WTC11 (cell line): ENCODE measurements around the gene WLS.

ENCODE experiments used
- MYBL2 ChIP-seq: sonication (generic); formaldehyde crosslinking; IDR thresholded peaks from 2 replicates; pipeline ENCODE4 v1.8.1; 2023; ENCODE audit warnings: mild to moderate bottlenecking, moderate library complexity, missing genetic modification reagents
- ZNF121 ChIP-seq: sonication (generic); formaldehyde crosslinking; IDR thresholded peaks from 2 replicates; pipeline ENCODE4 v1.8.0; 2023; ENCODE audit warnings: missing genetic modification reagents
- ZNF138 ChIP-seq: sonication (generic); formaldehyde crosslinking; conservative IDR thresholded peaks from 2 replicates; pipeline ENCODE4 v1.8.1; 2022; ENCODE audit warnings: mild to moderate bottlenecking, moderate library complexity, missing genetic modification reagents
- TF ChIP-seq, protein P1 (sequence below): fragments of 200-600 bp; IDR thresholded peaks from 2 replicates; pipeline ENCODE4 v1.8.0; 2022; ENCODE audit warnings: antibody characterized with exemption
- TF ChIP-seq, protein P2 (sequence below): sonication (generic); formaldehyde crosslinking; IDR thresholded peaks from 2 replicates; pipeline ENCODE4 v1.8.1; 2023; ENCODE audit warnings: mild to moderate bottlenecking, missing genetic modification reagents, moderate library complexity
- TF ChIP-seq, protein P3 (sequence below): fragments of 250-450 bp; sonication (Bioruptor Pico); IDR thresholded peaks from 2 replicates; pipeline ENCODE4 v1.9.0; 2021; ENCODE audit warnings: mild to moderate bottlenecking

DNA sequence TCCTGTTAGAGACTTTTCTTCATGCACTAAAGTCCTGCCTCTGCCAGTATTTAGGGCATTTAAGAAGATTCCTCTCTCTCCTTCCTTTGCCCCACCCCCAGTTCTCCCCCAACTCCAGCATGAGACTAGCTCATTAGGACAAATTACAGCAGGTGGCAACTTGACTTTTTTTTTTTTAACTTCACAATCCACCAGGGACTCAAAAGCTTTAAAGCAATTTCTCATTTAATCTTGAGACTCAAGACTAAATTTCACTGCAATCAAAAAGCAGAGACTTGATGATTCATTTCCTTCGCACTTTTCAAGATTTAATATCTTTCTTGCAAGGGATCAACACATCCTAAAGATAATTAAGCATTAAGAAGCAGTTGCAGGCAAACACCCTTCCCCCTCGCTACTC is 74.9 kb downstream of the WLS start:
- TF ChIP-seq, protein P1, sequence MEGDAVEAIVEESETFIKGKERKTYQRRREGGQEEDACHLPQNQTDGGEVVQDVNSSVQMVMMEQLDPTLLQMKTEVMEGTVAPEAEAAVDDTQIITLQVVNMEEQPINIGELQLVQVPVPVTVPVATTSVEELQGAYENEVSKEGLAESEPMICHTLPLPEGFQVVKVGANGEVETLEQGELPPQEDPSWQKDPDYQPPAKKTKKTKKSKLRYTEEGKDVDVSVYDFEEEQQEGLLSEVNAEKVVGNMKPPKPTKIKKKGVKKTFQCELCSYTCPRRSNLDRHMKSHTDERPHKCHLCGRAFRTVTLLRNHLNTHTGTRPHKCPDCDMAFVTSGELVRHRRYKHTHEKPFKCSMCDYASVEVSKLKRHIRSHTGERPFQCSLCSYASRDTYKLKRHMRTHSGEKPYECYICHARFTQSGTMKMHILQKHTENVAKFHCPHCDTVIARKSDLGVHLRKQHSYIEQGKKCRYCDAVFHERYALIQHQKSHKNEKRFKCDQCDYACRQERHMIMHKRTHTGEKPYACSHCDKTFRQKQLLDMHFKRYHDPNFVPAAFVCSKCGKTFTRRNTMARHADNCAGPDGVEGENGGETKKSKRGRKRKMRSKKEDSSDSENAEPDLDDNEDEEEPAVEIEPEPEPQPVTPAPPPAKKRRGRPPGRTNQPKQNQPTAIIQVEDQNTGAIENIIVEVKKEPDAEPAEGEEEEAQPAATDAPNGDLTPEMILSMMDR, result no peak
- TF ChIP-seq ZNF138 (CRISPR knock-in tag) (no peak), ZNF121 (CRISPR knock-in tag) (no peak), MYBL2 (CRISPR knock-in tag) (no peak)
- TF ChIP-seq, protein P2, sequence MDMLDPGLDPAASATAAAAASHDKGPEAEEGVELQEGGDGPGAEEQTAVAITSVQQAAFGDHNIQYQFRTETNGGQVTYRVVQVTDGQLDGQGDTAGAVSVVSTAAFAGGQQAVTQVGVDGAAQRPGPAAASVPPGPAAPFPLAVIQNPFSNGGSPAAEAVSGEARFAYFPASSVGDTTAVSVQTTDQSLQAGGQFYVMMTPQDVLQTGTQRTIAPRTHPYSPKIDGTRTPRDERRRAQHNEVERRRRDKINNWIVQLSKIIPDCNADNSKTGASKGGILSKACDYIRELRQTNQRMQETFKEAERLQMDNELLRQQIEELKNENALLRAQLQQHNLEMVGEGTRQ (CRISPR knock-in tag), result no peak
- TF ChIP-seq, protein P3, sequence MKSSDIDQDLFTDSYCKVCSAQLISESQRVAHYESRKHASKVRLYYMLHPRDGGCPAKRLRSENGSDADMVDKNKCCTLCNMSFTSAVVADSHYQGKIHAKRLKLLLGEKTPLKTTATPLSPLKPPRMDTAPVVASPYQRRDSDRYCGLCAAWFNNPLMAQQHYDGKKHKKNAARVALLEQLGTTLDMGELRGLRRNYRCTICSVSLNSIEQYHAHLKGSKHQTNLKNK, result no peak
